GM12872 (cell line): ENCODE results near the gene WNT4.

ENCODE experiments used
- CTCF ChIP-seq: IDR thresholded peaks from 3 replicates; pipeline ENCODE4 v1.5.1; 2011; ENCODE audit warnings: low read depth, mild to moderate bottlenecking, low read length, moderate library complexity; ENCODE audit not compliant: insufficient read depth

The WNT4 gene

GRCh38 chr1:22112554-22112953 lies 30.3 kb downstream of the WNT4 start:
- TF ChIP-seq CTCF, result no peak

GRCh38 chr1:22111620-22112019 lies 31.3 kb downstream of the WNT4 start:
- no peak for TF ChIP-seq CTCF

GRCh38 chr1:22111115-22111514 lies 31.8 kb downstream of the WNT4 start:
- TF ChIP-seq CTCF, result no peak

GRCh38 chr1:22110016-22110415 lies 32.9 kb downstream of the WNT4 start:
- no peak for TF ChIP-seq CTCF

GRCh38 chr1:22108339-22109105 lies 34.4 kb downstream of the WNT4 start:
- TF ChIP-seq CTCF, result no peak

GRCh38 chr1:22107126-22107525 lies 35.8 kb downstream of the WNT4 start:
- TF ChIP-seq CTCF, result no peak

GRCh38 chr1:22105611-22106207 lies 37.2 kb downstream of the WNT4 start:
- TF ChIP-seq CTCF, result peak; percentile 89
